K562 (cell line): Measurements from ENCODE around the gene LRFN4. TPM values are rescaled to one million over a fixed set of nuclear protein-coding genes. Genes with fewer than 3 reads are reported as not detected.

Experiments used
- ATAC-seq: fragments of 200-7000 bp; cut with Tn5 transposase; 3 replicates; pipeline ENCODE4 v1.9.1; 2020; ENCODE audit warnings: moderate library complexity
- BruUV-seq: library from RNA; stranded (reverse); fragments of 400-500 nt; replicated peaks from 2 replicates; lab custom pipeline; 2021; lab: Mats Ljungman, UMichigan
- CTCF ChIA-PET: fragments of 300-600 bp; formaldehyde crosslinking; extraction: SDS; loops from one replicate; lab custom pipeline; 2021; ENCODE audit warnings: low intra/inter-chr PET ratio; lab: Yijun Ruan, JAX
- POLR2A ChIA-PET: fragments of 300-600, 350-650 bp; sonication (Branson Sonifier 250); formaldehyde crosslinking; extraction: SDS; loops from one replicate; lab custom pipeline; 2021; ENCODE audit warnings: antibody characterized with exemption, inconsistent platforms; lab: Yijun Ruan, JAX
- DNase-seq, 4 experiments: peaks; one replicate each; pipeline versions ENCODE4 v3.0.0 to v3.0.0-alpha.2; 2011 to 2018; ENCODE audit warnings: low spot score in 3 of 4, mixed read lengths in 3 of 4; ENCODE audit errors: extremely low read depth in 1 of 4
- FAIRE-seq: peaks from 2 replicates; lab custom pipeline; 2011; peaks lifted over from hg19 to GRCh38; lab: Jason Lieb, UNC
- H2AFZ ChIP-seq: 2 replicates; pipeline ENCODE4 v1.6.0; 2011; ENCODE audit warnings: low read depth, low read length, control low read depth, inconsistent platforms
- H3K27ac ChIP-seq: fragments of 200-600 bp; 3 replicates; pipeline ENCODE4 v1.8.0; 2011; ENCODE audit warnings: low read depth, mild to moderate bottlenecking, control low read depth, inconsistent platforms, low read length, moderate library complexity, mixed read lengths; ENCODE audit errors: extremely low read depth
- H3K27me3 ChIP-seq, 2 experiments: fragments of 300-600 bp in 1 of 2; 2 replicates in 1 of 2; 3 replicates in 1 of 2; pipeline versions ENCODE4 v1.6.0 to v1.8.0; 2011; ENCODE audit warnings: inconsistent platforms in 2 of 2, low read length in 2 of 2, mild to moderate bottlenecking in 1 of 2, mixed read lengths in 1 of 2, moderate library complexity in 1 of 2; ENCODE audit not compliant: control insufficient read depth in 2 of 2, insufficient read depth in 2 of 2
- H3K36me3 ChIP-seq: fragments of 300-600 bp; 3 replicates; pipeline ENCODE4 v1.8.0; 2011; ENCODE audit warnings: mild to moderate bottlenecking, low read length, inconsistent platforms; ENCODE audit not compliant: control insufficient read depth, insufficient read depth
- H3K4me1 ChIP-seq, 2 experiments: fragments of 200-600 bp in 1 of 2; replicated peaks in 1 of 2; 2 replicates in 1 of 2; 3 replicates in 1 of 2; pipeline versions ENCODE4 v1.5.1 to v1.8.0; 2011; ENCODE audit warnings: inconsistent platforms in 2 of 2, low read length in 2 of 2, mild to moderate bottlenecking in 1 of 2, mixed read lengths in 1 of 2, moderate library complexity in 1 of 2; ENCODE audit not compliant: control insufficient read depth in 2 of 2, insufficient read depth in 2 of 2
- H3K4me2 ChIP-seq: 2 replicates; pipeline ENCODE4 v1.6.1; 2011; ENCODE audit warnings: low read length, control low read depth, inconsistent platforms, mixed read lengths; ENCODE audit not compliant: insufficient read depth
- H3K4me3 ChIP-seq: fragments of 200-600 bp; sonication (generic), shearing (Covaris generic); 2 replicates; pipeline ENCODE4 v1.5.1; 2016; ENCODE audit warnings: control low read depth, inconsistent platforms
- H3K79me2 ChIP-seq: fragments of 200-600 bp; 3 replicates; pipeline ENCODE4 v1.8.0; 2011; ENCODE audit warnings: low read length, inconsistent platforms; ENCODE audit not compliant: control insufficient read depth, insufficient read depth
- H3K9ac ChIP-seq, 2 experiments: 2 replicates each; pipeline versions ENCODE4 v1.6.0 to v1.6.1; 2011; ENCODE audit warnings: low read depth in 2 of 2, low read length in 2 of 2, control low read depth in 1 of 2, inconsistent platforms in 1 of 2, mild to moderate bottlenecking in 1 of 2, mixed read lengths in 1 of 2; ENCODE audit not compliant: insufficient read depth in 1 of 2
- H3K9me1 ChIP-seq: one replicate; pipeline ENCODE4 v1.6.0; 2011; ENCODE audit warnings: inconsistent platforms, mild to moderate bottlenecking, low read length, moderate library complexity; ENCODE audit not compliant: control insufficient read depth, insufficient read depth
- H3K9me3 ChIP-seq: replicated peaks from 2 replicates; pipeline ENCODE4 v1.5.1; 2011; ENCODE audit warnings: low read depth, low read length, inconsistent platforms; ENCODE audit not compliant: control insufficient read depth, insufficient read depth
- H4K20me1 ChIP-seq: replicated peaks from 2 replicates; pipeline ENCODE4 v1.6.1; 2011; ENCODE audit warnings: low read length, inconsistent platforms, mixed read lengths; ENCODE audit not compliant: control insufficient read depth, insufficient read depth
- IRF2 ChIP-seq: sonication (generic); formaldehyde crosslinking; IDR thresholded peaks from 2 replicates; pipeline ENCODE4 v1.8.1; 2022; ENCODE audit warnings: mild to moderate bottlenecking, missing genetic modification reagents
- MEIS2 ChIP-seq: fragments of 450-650 bp; IDR thresholded peaks from 2 replicates; pipeline ENCODE4 v1.6.1; 2014; ENCODE audit warnings: mild to moderate bottlenecking; ENCODE audit not compliant: partially characterized antibody
- PCBP2 ChIP-seq: fragments of 200-400 bp; formaldehyde crosslinking; IDR thresholded peaks from 2 replicates; pipeline ENCODE4 v1.6.1; 2018; ENCODE audit warnings: low read length, low read depth, mild to moderate bottlenecking, moderate library complexity; ENCODE audit not compliant: poor library complexity, severe bottlenecking
- PURB ChIP-seq: sonication (generic); formaldehyde crosslinking; IDR thresholded peaks from 2 replicates; pipeline ENCODE4 v1.9.0; 2021; ENCODE audit warnings: low read depth, mild to moderate bottlenecking, missing genetic modification reagents
- RNF2 ChIP-seq: sonication (generic); IDR thresholded peaks from 2 replicates; pipeline ENCODE4 v1.6.1; 2016
- SMARCA5 ChIP-seq: fragments of 450-650 bp; IDR thresholded peaks from 2 replicates; pipeline ENCODE4 v1.6.1; 2016
- SREBF2 ChIP-seq: sonication (generic); formaldehyde crosslinking; IDR thresholded peaks from 2 replicates; pipeline ENCODE4 v1.4.0; 2020; ENCODE audit warnings: mild to moderate bottlenecking, missing genetic modification reagents
- ZNF165 ChIP-seq: fragments of 250-450 bp; sonication (Bioruptor Pico); IDR thresholded peaks from 2 replicates; pipeline ENCODE4 v1.4.0; 2020; ENCODE audit warnings: borderline replicate concordance
- ZNF778 ChIP-seq: fragments of 450-650 bp; formaldehyde crosslinking; IDR thresholded peaks from 2 replicates; pipeline ENCODE4 v1.4.0; 2020; ENCODE audit warnings: mild to moderate bottlenecking, moderate library complexity
- WGBS: fragments of 100-300 bp; shearing (Covaris generic); methylation state at CpG from one replicate; pipeline ENCODE4 v1.1.6; 2016; ENCODE audit warnings: low coverage, mixed read lengths; ENCODE audit not compliant: insufficient coverage; ENCODE audit errors: missing lambda C conversion rate; 5-methylcytosine and 5-hydroxymethylcytosine counted together
- in situ Hi-C: fragments of 300-500 bp; cut with MboI; formaldehyde crosslinking; loops from 4 replicates; pipeline ENCODE4 v1.15.0; 2018; ENCODE audit warnings: inconsistent platforms, mixed read lengths
- intact Hi-C: fragments of 100-400 bp; cut with micrococcal nuclease; formaldehyde crosslinking; loops from 2 replicates; pipeline ENCODE4 v1.14.2; 2022
- polyA plus RNA-seq, 8 experiments: library from polyadenylated mRNA; depleted of rRNA in 4 of 8; stranded (reverse) in 5 of 8; unstranded in 3 of 8; fragments of >200 nt; fragmentation: Nextera tagmentation in 2 of 8; fragmentation: Illumina TruSeq in 1 of 8; extraction: Ambion mirVana in 2 of 8; extraction: Trizol in 1 of 8; gene quantifications; 2 replicates each; pipeline versions ENCODE4 v1.2.1 to v1.2.3, GENCODE V29; 2011 to 2014; ENCODE audit warnings: inconsistent platforms in 1 of 8, missing spikeins in 1 of 8
- total RNA-seq, 7 experiments: library from RNA; depleted of rRNA in 6 of 7; stranded (reverse); fragments of >200 nt in 6 of 7; fragmentation: Illumina TruSeq in 2 of 7; extraction: Trizol in 2 of 7; gene quantifications; 2 replicates each; pipeline versions ENCODE4 v1.2.1 to v1.2.3, GENCODE V29; 2011 to 2021; ENCODE audit warnings: low replicate concordance in 1 of 7
- TF ChIP-seq, protein P1 (sequence below): fragments of 450-650 bp; IDR thresholded peaks from 2 replicates; pipeline ENCODE4 v1.6.1; 2017; ENCODE audit warnings: antibody characterized with exemption

LRFN4 gene
- total and polyA plus RNA-seq, 9 of the 15 experiments (the other 6 are each of a cell fraction or from before 2014, with no cell fraction given) = 0.10 to 60.1 (median 6.7) TPM

DNA sequence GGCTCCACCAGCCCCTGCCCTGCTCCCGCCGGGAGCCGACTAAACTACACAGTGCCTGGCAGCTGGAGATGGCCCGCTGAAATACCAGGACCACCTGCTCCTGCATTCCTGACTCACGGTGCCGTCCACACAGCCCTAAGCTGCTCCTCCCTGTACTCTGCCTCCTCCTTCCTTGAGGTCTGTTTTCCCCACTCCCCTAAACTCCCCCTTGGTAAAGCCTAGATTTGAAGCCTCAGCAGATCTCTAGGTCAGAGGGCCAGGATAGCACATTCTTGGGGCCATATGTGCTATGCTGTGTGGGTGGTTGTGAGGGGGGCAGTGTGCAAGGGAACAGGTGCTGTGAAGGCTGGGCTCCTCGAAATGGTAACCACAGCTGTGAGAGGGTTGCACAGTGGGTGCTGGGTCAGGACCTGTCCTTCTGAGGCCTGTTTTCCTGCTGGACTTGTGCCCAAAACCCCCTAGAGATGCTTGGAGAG, 9.7 kb downstream of the LRFN4 start:
- CTCF ChIA-PET = no interaction called here
- no peaks in the 10 kb centered on the region for H3K27me3 ChIP-seq
- H3K4me2 ChIP-seq = no peak overlapping the region
- POLR2A ChIA-PET = no interaction called here
- peaks cover 23% of the 10 kb centered on the region; the same call in 2 of the 3 replicates for H3K36me3 ChIP-seq
- H2AFZ ChIP-seq = no peak overlapping the region
- H4K20me1 ChIP-seq = 0 out of 2 replicates have a peak, but pooled peaks cover 3% of the 10 kb centered on the region
- no peak overlapping the region for H3K27ac ChIP-seq
- DNase-seq = no peak
- no peaks in the 10 kb centered on the region for H3K9me1 ChIP-seq
- H3K9me3 ChIP-seq = no peaks in the 10 kb centered on the region
- no peak for ATAC-seq
- H3K79me2 ChIP-seq = no peaks in the 10 kb centered on the region
- 89% methylated on average over 7 of the region's 7 CpGs for WGBS
- intact Hi-C loops (no loop called here), in situ Hi-C loops (no loop called here)
- TF ChIP-seq IRF2 (no peak), RNF2 (no peak), ZNF778 (CRISPR knock-in tag) (no peak), SMARCA5 (no peak), MEIS2 (no peak), PURB (no peak), SREBF2 (no peak), ZNF165 (no peak), PCBP2 (no peak)
- TF ChIP-seq, protein P1, sequence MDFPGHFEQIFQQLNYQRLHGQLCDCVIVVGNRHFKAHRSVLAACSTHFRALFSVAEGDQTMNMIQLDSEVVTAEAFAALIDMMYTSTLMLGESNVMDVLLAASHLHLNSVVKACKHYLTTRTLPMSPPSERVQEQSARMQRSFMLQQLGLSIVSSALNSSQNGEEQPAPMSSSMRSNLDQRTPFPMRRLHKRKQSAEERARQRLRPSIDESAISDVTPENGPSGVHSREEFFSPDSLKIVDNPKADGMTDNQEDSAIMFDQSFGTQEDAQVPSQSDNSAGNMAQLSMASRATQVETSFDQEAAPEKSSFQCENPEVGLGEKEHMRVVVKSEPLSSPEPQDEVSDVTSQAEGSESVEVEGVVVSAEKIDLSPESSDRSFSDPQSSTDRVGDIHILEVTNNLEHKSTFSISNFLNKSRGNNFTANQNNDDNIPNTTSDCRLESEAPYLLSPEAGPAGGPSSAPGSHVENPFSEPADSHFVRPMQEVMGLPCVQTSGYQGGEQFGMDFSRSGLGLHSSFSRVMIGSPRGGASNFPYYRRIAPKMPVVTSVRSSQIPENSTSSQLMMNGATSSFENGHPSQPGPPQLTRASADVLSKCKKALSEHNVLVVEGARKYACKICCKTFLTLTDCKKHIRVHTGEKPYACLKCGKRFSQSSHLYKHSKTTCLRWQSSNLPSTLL = no peak
- no TSS peak for BruUV-seq
- H3K4me1 ChIP-seq = peaks cover 10 to 71% of the 10 kb centered on the region in 2 experiments; a peak in 4 of 5 replicates
- peak overlapping the region in 1 of 2 experiments; percentile 81; a peak in 2 of 4 replicates for H3K9ac ChIP-seq
- H3K4me3 ChIP-seq = no peak overlapping the region
- no peak for FAIRE-seq
